ENCODE measurements around the gene DPY19L3.
"Not testable (repeated sequence)": the region's sequence is repeated elsewhere in the genome, so short reads cannot be mapped to it uniquely, and the experiment has no call there.

Gene DPY19L3

GRCh38 chr19:32442650-32443049 lies 37.1 kb downstream of the DPY19L3 start:
- no peak for DNase-seq (ENCODE audit: low spot score)

DNA sequence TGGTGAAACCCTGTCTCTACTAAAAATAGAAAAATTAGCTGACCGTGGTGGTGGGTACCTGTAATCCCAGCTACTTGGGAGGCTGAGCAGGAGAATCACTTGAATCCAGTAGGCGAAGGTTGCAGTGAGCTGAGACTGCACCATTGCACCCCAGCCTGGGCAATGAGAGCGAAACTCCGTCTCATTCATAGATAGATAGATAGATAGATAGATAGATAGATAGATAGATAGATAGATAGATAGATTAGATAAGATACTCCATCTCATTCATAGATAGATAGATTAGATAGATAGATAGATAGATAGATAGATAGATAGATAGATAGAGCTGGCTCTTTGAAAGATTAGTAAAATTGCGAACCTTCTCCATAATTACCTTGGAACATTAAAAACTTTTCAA lies 42.0 kb downstream of the DPY19L3 start:
- not testable (repeated sequence) for DNase-seq (ENCODE audit: low spot score)

DNA sequence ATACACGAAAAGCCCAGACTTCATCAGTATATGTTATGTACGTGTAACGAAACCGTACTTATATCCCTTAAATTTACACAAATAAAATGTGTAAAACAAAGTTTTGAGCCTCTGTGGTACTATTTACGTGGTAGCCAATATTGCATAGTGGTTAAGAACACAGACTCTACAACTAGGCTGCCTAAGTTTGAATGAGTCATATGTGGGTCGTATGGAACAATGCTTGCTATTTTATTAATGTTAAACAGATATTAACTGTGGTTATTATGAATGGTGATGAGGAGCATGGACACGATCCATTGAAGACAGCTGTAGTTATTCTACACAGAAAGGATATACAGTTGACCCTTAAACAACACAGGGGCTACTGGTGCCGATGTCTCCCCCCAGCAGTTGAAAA lies 42.5 kb downstream of the DPY19L3 start:
- no peak for DNase-seq (ENCODE audit: low spot score)

- no peak for DNase-seq (ENCODE audit: low spot score)
Observed at GRCh38 chr19:32450217-32450616, 44.6 kb downstream of the DPY19L3 start.

GRCh38 chr19:32453736-32454135 lies 48.2 kb downstream of the DPY19L3 start:
- no peak for DNase-seq (ENCODE audit: low spot score)

DNA sequence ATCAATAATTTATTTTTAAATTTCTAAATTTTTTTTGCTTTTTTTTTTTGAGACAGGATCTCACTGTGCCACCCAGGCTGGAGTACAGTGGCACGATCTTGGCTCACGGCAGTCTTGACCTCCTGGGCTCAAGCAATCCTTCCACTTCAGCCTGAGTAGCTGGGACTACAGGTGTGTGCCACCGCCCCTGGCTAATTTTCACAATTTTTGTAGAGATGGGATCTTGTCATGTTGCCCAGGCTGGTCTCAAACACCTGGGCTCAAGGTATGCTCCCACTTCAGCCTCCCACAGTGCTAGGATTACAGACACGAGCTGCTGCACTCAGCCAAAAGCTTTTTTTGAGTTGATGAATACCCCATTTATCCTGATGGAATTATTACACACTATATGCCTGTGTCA lies 50.8 kb downstream of the DPY19L3 start:
- no peak for DNase-seq (ENCODE audit: low spot score)

- DNase-seq (ENCODE audit: low spot score): no peak
Observed at GRCh38 chr19:32457571-32458158, 52.1 kb downstream of the DPY19L3 start.

DNA sequence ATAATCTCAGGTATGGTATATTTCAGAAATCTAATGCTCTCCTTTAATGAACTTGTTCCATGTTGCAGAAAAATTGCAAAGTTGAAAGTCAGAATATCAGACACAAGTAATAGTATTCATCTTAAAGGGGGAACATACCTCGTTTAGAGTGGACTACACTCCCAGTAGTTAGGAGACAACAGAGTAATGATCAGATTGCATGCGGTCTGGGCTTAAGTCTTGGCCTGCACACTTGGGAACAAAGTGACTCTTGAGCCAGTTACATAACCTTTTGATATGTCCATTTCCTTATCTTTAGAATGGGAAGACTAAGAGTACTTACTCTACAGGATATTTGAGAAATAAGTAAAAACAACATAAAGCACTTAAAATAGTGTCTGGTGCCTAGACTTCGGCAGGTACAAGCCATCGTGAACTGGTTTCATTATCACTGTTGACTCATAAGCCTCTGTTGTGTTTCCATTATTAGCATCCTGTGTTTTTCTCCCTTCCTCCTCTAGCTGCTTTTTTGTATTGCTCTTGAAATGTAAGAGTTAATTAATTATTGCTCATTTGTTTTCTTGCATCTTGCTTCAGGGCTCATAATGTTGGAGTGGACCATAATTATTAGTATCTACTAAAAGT lies 53.0 kb downstream of the DPY19L3 start:
- DNase-seq (ENCODE audit: low spot score): no peak

- DNase-seq (ENCODE audit: low spot score): no peak
Observed at GRCh38 chr19:32459204-32459865, 53.8 kb downstream of the DPY19L3 start.

- no peak for DNase-seq (ENCODE audit: low spot score)
Observed at GRCh38 chr19:32460476-32460875, 54.9 kb downstream of the DPY19L3 start.

DNA sequence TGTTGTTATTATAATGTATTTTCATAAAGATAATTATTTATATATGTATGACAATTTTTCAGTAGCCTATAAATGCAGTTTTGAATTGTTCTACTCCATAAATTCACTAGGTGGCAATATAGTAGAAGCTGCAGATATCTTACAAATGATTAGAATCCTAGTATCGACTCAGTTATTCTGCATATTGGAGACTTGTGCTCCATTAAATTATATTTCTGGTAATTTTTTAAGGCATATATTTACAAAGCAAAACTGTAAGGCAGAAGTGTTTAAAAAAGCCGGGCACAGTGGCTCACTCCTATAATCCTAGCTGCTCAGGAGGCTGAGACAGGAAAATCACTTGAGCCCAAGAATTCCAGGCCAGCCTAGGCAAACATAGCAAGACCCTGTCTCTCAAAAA lies 58.7 kb downstream of the DPY19L3 start:
- DNase-seq (ENCODE audit: low spot score): no peak

DNA sequence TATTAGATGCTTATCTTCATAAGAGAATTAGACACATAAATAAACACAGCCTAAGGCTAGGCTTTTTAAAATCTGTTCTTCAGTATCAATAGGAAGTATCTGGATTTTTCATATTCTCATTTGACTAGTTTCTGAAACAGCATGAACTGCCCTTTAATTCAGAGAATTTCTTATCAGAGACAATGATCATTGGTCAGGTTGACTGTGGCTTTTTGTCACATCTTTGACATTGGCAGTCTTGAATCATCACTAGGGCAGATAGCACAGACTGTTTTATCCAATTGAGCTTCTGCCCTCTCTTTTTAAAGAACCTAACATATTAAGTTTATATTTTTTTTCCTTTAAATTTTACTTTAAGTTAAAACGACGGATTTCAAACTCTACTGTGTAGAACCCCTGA lies 59.6 kb downstream of the DPY19L3 start:
- DNase-seq (ENCODE audit: low spot score): no peak

- DNase-seq (ENCODE audit: low spot score): no peak
Observed at GRCh38 chr19:32469795-32470194, 64.2 kb downstream of the DPY19L3 start.

DNA sequence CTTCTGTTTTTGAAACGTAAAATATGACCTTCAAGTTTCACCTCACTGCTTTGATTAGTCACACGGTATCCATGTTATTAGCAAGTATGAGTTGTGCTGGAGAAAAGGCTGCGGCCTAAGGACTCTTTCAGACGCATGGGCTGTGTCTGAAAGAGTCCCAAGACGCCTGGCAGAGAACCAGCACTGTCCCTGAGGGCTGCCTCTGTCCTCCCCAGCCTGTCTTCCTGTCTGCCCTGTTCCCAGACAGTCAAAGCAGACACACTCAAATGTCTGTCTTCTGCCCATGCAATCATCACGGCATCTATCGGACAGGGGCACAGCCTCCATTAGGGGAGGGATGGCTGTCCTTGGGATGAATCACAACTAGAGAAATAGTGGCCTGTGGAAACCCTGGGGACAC lies 65.5 kb downstream of the DPY19L3 start:
- no peak for DNase-seq (ENCODE audit: low spot score)

GRCh38 chr19:32471811-32472210 lies 66.2 kb downstream of the DPY19L3 start:
- no peak for DNase-seq (ENCODE audit: low spot score)

DNA sequence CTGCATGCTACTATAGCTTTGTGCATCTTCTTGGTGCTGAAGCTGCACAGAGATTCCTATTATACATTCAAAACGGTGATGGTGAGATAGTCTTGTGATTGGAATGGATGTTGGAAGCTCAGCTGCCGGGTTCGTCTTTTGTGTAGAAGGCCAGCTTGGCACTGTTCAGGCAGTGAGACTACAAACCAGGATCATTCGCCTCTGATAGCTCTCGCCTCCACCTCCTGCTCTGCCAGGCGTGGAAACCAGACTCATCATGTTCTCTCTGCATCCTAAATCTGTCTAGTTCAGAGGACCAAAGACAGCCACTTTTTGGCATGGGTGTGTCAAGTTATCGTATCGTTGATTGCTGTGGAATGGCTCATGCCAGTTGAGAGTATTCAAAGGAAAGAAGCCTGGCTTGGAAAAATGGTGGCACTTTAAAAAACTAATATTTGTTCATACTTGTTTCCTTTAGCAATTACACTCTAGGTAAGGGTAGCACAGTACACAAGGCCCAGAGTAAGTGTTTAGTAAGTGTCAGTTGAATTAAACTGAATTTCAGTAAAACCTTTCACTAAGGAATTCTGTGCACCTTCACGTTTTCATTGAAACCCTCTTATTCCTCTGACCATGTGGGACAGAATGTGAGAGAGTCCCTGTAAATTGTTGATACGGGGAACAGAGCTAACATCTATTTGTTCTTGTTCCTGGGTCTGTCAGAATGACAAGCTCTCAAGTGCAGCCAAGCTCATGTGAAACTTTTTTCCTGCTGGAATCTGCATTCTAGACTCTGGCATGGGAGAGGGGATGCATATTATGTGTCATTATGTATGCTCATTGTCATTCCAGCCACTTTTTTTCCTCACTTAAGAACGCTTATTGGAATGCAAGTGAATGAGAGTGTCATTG lies 69.8 kb downstream of the DPY19L3 start:
- DNase-seq (ENCODE audit: low spot score): no peak

DNA sequence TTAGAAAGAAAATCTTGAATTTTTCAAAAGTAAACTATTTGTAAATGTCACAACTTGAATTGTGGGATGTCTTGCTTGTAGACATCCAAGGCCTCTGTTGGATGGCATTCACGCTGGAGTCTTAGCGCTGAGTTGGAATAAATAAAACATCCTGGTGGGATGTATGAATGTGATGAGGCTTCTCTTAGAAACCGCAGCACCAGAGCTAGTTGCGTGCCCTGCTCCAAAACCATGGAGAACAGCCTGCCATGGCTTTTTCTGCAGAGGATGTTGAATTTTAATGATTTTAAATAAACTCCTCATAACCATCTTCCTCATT lies 70.4 kb downstream of the DPY19L3 start:
- no peak for DNase-seq (ENCODE audit: low spot score)

DNA sequence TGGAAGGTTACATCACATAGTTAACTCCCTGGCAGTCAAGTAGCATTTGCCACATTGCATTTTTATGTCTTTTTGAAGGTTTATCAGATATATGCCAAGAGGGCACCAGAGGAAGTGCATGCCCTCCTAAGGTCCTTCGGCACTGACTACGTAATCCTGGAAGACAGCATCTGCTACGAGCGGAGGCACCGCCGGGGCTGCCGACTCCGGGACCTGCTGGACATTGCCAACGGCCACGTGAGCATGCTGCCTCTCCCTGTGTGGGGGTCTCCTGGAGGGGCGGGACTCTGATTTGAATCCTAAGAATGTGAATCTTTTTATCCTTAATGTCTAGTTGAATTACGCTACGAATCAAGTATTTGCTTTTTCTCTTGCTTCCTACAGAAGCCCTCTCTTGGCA lies 74.8 kb downstream of the DPY19L3 start:
- no peak for DNase-seq (ENCODE audit: low spot score)

- DNase-seq (ENCODE audit: low spot score): no peak
Observed at GRCh38 chr19:32483574-32483973, 78.0 kb downstream of the DPY19L3 start.

DNA sequence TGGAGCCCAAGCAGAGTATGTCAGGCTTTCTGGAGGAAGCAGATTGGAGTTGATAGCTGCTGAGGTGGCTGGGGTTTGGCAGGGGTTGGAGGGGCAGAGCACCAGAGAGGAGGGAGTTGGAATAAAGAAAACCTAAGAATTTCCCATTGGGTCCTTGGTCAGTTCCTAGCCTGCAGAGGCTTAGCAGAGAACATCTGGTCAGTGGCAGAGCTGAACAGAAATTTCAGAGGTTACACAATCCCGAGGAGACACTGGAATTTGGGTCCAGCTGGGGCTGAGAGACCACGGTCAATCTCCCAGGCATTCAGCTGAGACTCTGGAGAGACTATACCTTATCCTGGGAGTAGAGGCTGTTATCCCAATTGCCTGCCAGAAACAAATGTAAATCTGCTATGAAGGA lies 84.4 kb downstream of the DPY19L3 start:
- DNase-seq (ENCODE audit: low spot score): no peak

- no peak for DNase-seq (ENCODE audit: low spot score)
Observed at GRCh38 chr19:32497391-32497790, 91.8 kb downstream of the DPY19L3 start.

- DNase-seq (ENCODE audit: low spot score): no peak
Observed at GRCh38 chr19:32498648-32499200, 93.2 kb downstream of the DPY19L3 start.

- not testable (repeated sequence) for DNase-seq (ENCODE audit: low spot score)
Observed at GRCh38 chr19:32512498-32512897, 106.9 kb downstream of the DPY19L3 start.

Data from globus pallidus (tissue), 1 donor.